Rectal smooth muscle tissue (tissue), 1 donor: ENCODE measurements around the gene RHOBTB1.

Experiments
- H3K27ac ChIP-seq: one replicate; pipeline ENCODE4 v1.7.0; 2013; ENCODE audit warnings: low read depth, low read length, inconsistent platforms
- H3K27me3 ChIP-seq: one replicate; pipeline ENCODE4 v1.7.0; 2013; ENCODE audit warnings: low read length; ENCODE audit not compliant: control insufficient read depth, insufficient read depth
- H3K36me3 ChIP-seq: one replicate; pipeline ENCODE4 v1.7.0; 2013; ENCODE audit warnings: low read length; ENCODE audit not compliant: control insufficient read depth, insufficient read depth
- H3K4me1 ChIP-seq: one replicate; pipeline ENCODE4 v1.7.0; 2013; ENCODE audit warnings: low read length; ENCODE audit not compliant: control insufficient read depth, insufficient read depth
- H3K4me3 ChIP-seq: one replicate; pipeline ENCODE4 v1.7.0; 2013; ENCODE audit warnings: low read length
- H3K9ac ChIP-seq: one replicate; pipeline ENCODE4 v1.7.0; 2013; ENCODE audit warnings: low read length

The RHOBTB1 gene

GRCh38 chr10:60890811-60891210, 53.2 kb downstream of the RHOBTB1 start:
- Histone ChIP-seq H3K27ac (no peak overlapping the region), H3K4me1 (peaks cover 14% of the 10 kb centered on the region), H3K36me3 (no peaks in the 10 kb centered on the region)

GRCh38 chr10:60883187-60883586, 60.8 kb downstream of the RHOBTB1 start:
- no peak overlapping the region for H3K27ac ChIP-seq
- H3K4me1 ChIP-seq, result no peaks in the 10 kb centered on the region
- H3K9ac ChIP-seq, result no peak overlapping the region
- H3K4me3 ChIP-seq, result no peak overlapping the region
- H3K27me3 ChIP-seq, result no peaks in the 10 kb centered on the region
- peaks cover 3% of the 10 kb centered on the region for H3K36me3 ChIP-seq

More at GRCh38 chr10:60890811-60891210, 53.2 kb downstream of the RHOBTB1 start:
- no peak overlapping the region for H3K4me3 ChIP-seq
- H3K27me3 ChIP-seq, result no peaks in the 10 kb centered on the region
- H3K9ac ChIP-seq, result no peak overlapping the region

- Histone ChIP-seq H3K4me3 (no peak overlapping the region), H3K9ac (no peak overlapping the region), H3K27me3 (no peaks in the 10 kb centered on the region), H3K4me1 (no peaks in the 10 kb centered on the region), H3K36me3 (peaks cover 5% of the 10 kb centered on the region), H3K27ac (no peak overlapping the region)
These were observed 65.8 kb downstream of the RHOBTB1 start for GRCh38 chr10:60878224-60878623.

GRCh38 chr10:60877777-60878120, 66.2 kb downstream of the RHOBTB1 start:
- Histone ChIP-seq H3K9ac (no peak overlapping the region), H3K27ac (no peak overlapping the region), H3K4me3 (no peak overlapping the region), H3K27me3 (no peaks in the 10 kb centered on the region), H3K4me1 (no peaks in the 10 kb centered on the region), H3K36me3 (peaks cover 8% of the 10 kb centered on the region)

- peaks cover 8% of the 10 kb centered on the region for H3K36me3 ChIP-seq
- H3K4me1 ChIP-seq, result no peaks in the 10 kb centered on the region
- no peak overlapping the region for H3K27ac ChIP-seq
- H3K27me3 ChIP-seq, result no peaks in the 10 kb centered on the region
- H3K4me3 ChIP-seq, result no peak overlapping the region
- no peak overlapping the region for H3K9ac ChIP-seq
These were observed 66.8 kb downstream of the RHOBTB1 start for GRCh38 chr10:60877061-60877776.

GRCh38 chr10:60873758-60874157, 70.2 kb downstream of the RHOBTB1 start:
- H3K36me3 ChIP-seq, result peaks cover 11% of the 10 kb centered on the region
- H3K9ac ChIP-seq, result no peak overlapping the region
- no peak overlapping the region for H3K4me3 ChIP-seq
- no peak overlapping the region for H3K27ac ChIP-seq
- no peaks in the 10 kb centered on the region for H3K4me1 ChIP-seq
- no peaks in the 10 kb centered on the region for H3K27me3 ChIP-seq

- Histone ChIP-seq H3K36me3 (peaks cover 8% of the 10 kb centered on the region), H3K27me3 (no peaks in the 10 kb centered on the region), H3K27ac (no peak overlapping the region), H3K4me1 (no peaks in the 10 kb centered on the region), H3K9ac (no peak overlapping the region), H3K4me3 (no peak overlapping the region)
These were observed 71.5 kb downstream of the RHOBTB1 start for GRCh38 chr10:60872451-60872850.

GRCh38 chr10:60871215-60871614, 72.8 kb downstream of the RHOBTB1 start:
- Histone ChIP-seq H3K9ac (no peak overlapping the region), H3K4me1 (no peaks in the 10 kb centered on the region), H3K4me3 (no peak overlapping the region), H3K27ac (no peak overlapping the region), H3K27me3 (no peaks in the 10 kb centered on the region), H3K36me3 (peaks cover 8% of the 10 kb centered on the region)

- H3K27ac ChIP-seq, result no peak overlapping the region
- no peak overlapping the region for H3K9ac ChIP-seq
- no peak overlapping the region for H3K4me3 ChIP-seq
- peaks cover 7% of the 10 kb centered on the region for H3K36me3 ChIP-seq
- no peaks in the 10 kb centered on the region for H3K4me1 ChIP-seq
- no peaks in the 10 kb centered on the region for H3K27me3 ChIP-seq
These were observed 73.2 kb downstream of the RHOBTB1 start for GRCh38 chr10:60870803-60871202.

- no peak overlapping the region for H3K4me3 ChIP-seq
- H3K27ac ChIP-seq, result no peak overlapping the region
- peaks cover 5% of the 10 kb centered on the region for H3K36me3 ChIP-seq
- no peaks in the 10 kb centered on the region for H3K27me3 ChIP-seq
- no peak overlapping the region for H3K9ac ChIP-seq
- no peaks in the 10 kb centered on the region for H3K4me1 ChIP-seq
These were observed 73.6 kb downstream of the RHOBTB1 start for GRCh38 chr10:60870416-60870728.

GRCh38 chr10:60869652-60870415, 74.2 kb downstream of the RHOBTB1 start:
- no peak overlapping the region for H3K4me3 ChIP-seq
- peaks cover 5% of the 10 kb centered on the region for H3K36me3 ChIP-seq
- no peak overlapping the region for H3K9ac ChIP-seq
- H3K27me3 ChIP-seq, result no peaks in the 10 kb centered on the region
- H3K27ac ChIP-seq, result no peak overlapping the region
- H3K4me1 ChIP-seq, result no peaks in the 10 kb centered on the region

- H3K27me3 ChIP-seq, result no peaks in the 10 kb centered on the region
- no peak overlapping the region for H3K27ac ChIP-seq
- no peaks in the 10 kb centered on the region for H3K4me1 ChIP-seq
- no peak overlapping the region for H3K4me3 ChIP-seq
- no peak overlapping the region for H3K9ac ChIP-seq
- H3K36me3 ChIP-seq, result peaks cover 5% of the 10 kb centered on the region
These were observed 75.0 kb downstream of the RHOBTB1 start for GRCh38 chr10:60868946-60869345.
